Prostate gland (tissue), 2 donors: ENCODE results near the gene PLIN1. TPM values are rescaled to one million over a fixed set of nuclear protein-coding genes. Genes with fewer than 3 reads are reported as not detected.
A peak's percentile ranks its signal among the peaks of the same experiment; 100 is the strongest.

Experiments
- DNase-seq: peaks from one replicate; pipeline ENCODE4 v3.0.0-alpha.2; 2019; ENCODE audit warnings: low spot score
- H3K27ac ChIP-seq, 2 donors: fragments of 200-600 bp; sonication (generic); 2 replicates each; pipeline ENCODE4 v1.5.1; 2017 to 2019
- H3K27me3 ChIP-seq: fragments of 200-600 bp; sonication (generic); replicated peaks from 2 replicates; pipeline ENCODE4 v1.5.1; 2019; ENCODE audit not compliant: insufficient read depth
- H3K36me3 ChIP-seq, 2 donors: fragments of 200-600 bp; sonication (generic); 1 replicate in 1 of 2; 2 replicates in 1 of 2; pipeline versions ENCODE4 v1.5.1 to v1.8.1; 2017 to 2019
- H3K4me1 ChIP-seq: fragments of 200-600 bp; sonication (generic); replicated peaks from 2 replicates; pipeline ENCODE4 v1.5.1; 2019
- H3K4me3 ChIP-seq, 2 donors: fragments of 200-600 bp; sonication (generic); 2 replicates each; pipeline ENCODE4 v1.5.1; 2017 to 2019
- H3K9me3 ChIP-seq: fragments of 200-600 bp; sonication (generic); 2 replicates; pipeline ENCODE4 v1.5.1; 2017
- POLR2A ChIP-seq: fragments of 450-650 bp; IDR thresholded peaks from one replicate; pipeline ENCODE4 v1.6.1; 2016; ENCODE audit warnings: antibody characterized with exemption, mild to moderate bottlenecking
- POLR2AphosphoS5 ChIP-seq: sonication (generic); formaldehyde crosslinking; IDR thresholded peaks from one replicate; pipeline ENCODE4 v1.6.1; 2017; ENCODE audit warnings: antibody characterized with exemption
- WGBS: methylation state at CpG from one replicate; pipeline ENCODE4 v1.1.5; 2018; 5-methylcytosine and 5-hydroxymethylcytosine counted together
- intact Hi-C: fragments of 100-400 bp; cut with DNase I; formaldehyde crosslinking; loops from one replicate; pipeline ENCODE4 v1.14.2; 2022
- total RNA-seq, 2 donors: library from RNA; depleted of rRNA; stranded (reverse); fragments of >200 nt; gene quantifications; one replicate each; pipeline ENCODE4 v1.1.0, GENCODE V29; 2016
- TF ChIP-seq, protein P1 (sequence below), 4 experiments: fragments of 200-600 bp in 2 of 4; fragments of 450-650 bp in 2 of 4; sonication (generic) in 2 of 4; IDR thresholded peaks; 1 replicate in 3 of 4; 2 replicates in 1 of 4; pipeline ENCODE4 v1.5.1; 2016 to 2019; ENCODE audit warnings: antibody characterized with exemption in 4 of 4, mild to moderate bottlenecking in 2 of 4, moderate library complexity in 2 of 4

The PLIN1 gene
- total RNA-seq, 2 donors from 2014 or later, result 1.5 to 3.6 TPM

- Histone ChIP-seq H3K36me3 (no peaks in the 10 kb centered on the region), H3K27ac (peak overlapping the region; percentile 53 to 70), H3K9me3 (no peaks in the 10 kb centered on the region), H3K27me3 (no peaks in the 10 kb centered on the region), H3K4me1 (no peaks in the 10 kb centered on the region), H3K4me3 (no peak overlapping the region)
- TF ChIP-seq, protein P1, sequence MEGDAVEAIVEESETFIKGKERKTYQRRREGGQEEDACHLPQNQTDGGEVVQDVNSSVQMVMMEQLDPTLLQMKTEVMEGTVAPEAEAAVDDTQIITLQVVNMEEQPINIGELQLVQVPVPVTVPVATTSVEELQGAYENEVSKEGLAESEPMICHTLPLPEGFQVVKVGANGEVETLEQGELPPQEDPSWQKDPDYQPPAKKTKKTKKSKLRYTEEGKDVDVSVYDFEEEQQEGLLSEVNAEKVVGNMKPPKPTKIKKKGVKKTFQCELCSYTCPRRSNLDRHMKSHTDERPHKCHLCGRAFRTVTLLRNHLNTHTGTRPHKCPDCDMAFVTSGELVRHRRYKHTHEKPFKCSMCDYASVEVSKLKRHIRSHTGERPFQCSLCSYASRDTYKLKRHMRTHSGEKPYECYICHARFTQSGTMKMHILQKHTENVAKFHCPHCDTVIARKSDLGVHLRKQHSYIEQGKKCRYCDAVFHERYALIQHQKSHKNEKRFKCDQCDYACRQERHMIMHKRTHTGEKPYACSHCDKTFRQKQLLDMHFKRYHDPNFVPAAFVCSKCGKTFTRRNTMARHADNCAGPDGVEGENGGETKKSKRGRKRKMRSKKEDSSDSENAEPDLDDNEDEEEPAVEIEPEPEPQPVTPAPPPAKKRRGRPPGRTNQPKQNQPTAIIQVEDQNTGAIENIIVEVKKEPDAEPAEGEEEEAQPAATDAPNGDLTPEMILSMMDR (IDR thresholded peaks at IDR 0.05), result no peak
- no peak for TF ChIP-seq POLR2AphosphoS5
- TF ChIP-seq POLR2A, result no peak
- intact Hi-C loops, result no loop called here
- no peak for DNase-seq
- WGBS, result 100% methylated on average over 3 of the region's 8 CpGs
These were observed 12.8 kb downstream of the PLIN1 start for GRCh38 chr15:89666184-89666857.

GRCh38 chr15:89665449-89666181, 13.6 kb downstream of the PLIN1 start:
- peak; percentile 18 for DNase-seq
- Histone ChIP-seq H3K27me3 (no peaks in the 10 kb centered on the region), H3K4me3 (peak overlapping the region; percentile 33 to 35), H3K27ac (peak overlapping the region; percentile 53 to 70), H3K4me1 (no peaks in the 10 kb centered on the region), H3K36me3 (no peaks in the 10 kb centered on the region), H3K9me3 (no peaks in the 10 kb centered on the region)
- WGBS, result 4% methylated on average over 72 of the region's 72 CpGs
- intact Hi-C loops, result no loop called here
- TF ChIP-seq POLR2AphosphoS5 (no peak), POLR2A (peak; percentile 17)

- no peaks in the 10 kb centered on the region for H3K9me3 ChIP-seq
- H3K27ac ChIP-seq, result peak overlapping the region in 1 of 2 donors; percentile 70
- no peaks in the 10 kb centered on the region for H3K36me3 ChIP-seq
- intact Hi-C loops, result no loop called here
- TF ChIP-seq, protein P1 (IDR thresholded peaks at IDR 0.05), result no peak
- TF ChIP-seq POLR2A (no peak), POLR2AphosphoS5 (no peak)
- no peak for DNase-seq
- no peaks in the 10 kb centered on the region for H3K27me3 ChIP-seq
- 82% methylated on average over 13 of the region's 13 CpGs for WGBS
- H3K4me1 ChIP-seq, result no peaks in the 10 kb centered on the region
- peak overlapping the region in 1 of 2 donors; percentile 35 for H3K4me3 ChIP-seq
These were observed 14.5 kb downstream of the PLIN1 start for GRCh38 chr15:89664441-89665350.

- Histone ChIP-seq H3K27ac (no peak overlapping the region), H3K27me3 (no peaks in the 10 kb centered on the region), H3K9me3 (no peaks in the 10 kb centered on the region), H3K36me3 (no peaks in the 10 kb centered on the region), H3K4me1 (no peaks in the 10 kb centered on the region), H3K4me3 (no peak overlapping the region)
- intact Hi-C loops, result no loop called here
- 62% methylated on average over 11 of the region's 11 CpGs for WGBS
- TF ChIP-seq POLR2A (no peak), POLR2AphosphoS5 (no peak)
- TF ChIP-seq, protein P1 (IDR thresholded peaks at IDR 0.05), result no peak
- DNase-seq, result no peak
These were observed 16.1 kb downstream of the PLIN1 start for GRCh38 chr15:89662893-89663626.
